ENCODE results near the gene MAPK8IP3. TPM values are rescaled to one million over a fixed set of nuclear protein-coding genes. Genes with fewer than 3 reads are reported as not detected.

Gene MAPK8IP3
- total and polyA plus RNA-seq, 12 donors, result 12.1 to 430 (median 56.1) TPM

GRCh38 chr16:1764971-1765370, 59.0 kb downstream of the MAPK8IP3 start:
- Histone ChIP-seq H3K9me3 (replicated peaks in 1 of 3) (no peaks in the 10 kb centered on the region), H3K27ac (no peak overlapping the region), H3K4me1 (replicated peaks in 1 of 2) (peaks cover 3 to 5% of the 10 kb centered on the region in 2 donors), H3K27me3 (no peaks in the 10 kb centered on the region), H3K36me3 (replicated peaks in 1 of 2) (peaks cover 0 to 87% of the 10 kb centered on the region in 2 donors), H3K4me3 (no peak overlapping the region)
- no peak for DNase-seq
- TF ChIP-seq CTCF (IDR thresholded peaks at IDR 0.05), result no peak
- no peak for TF ChIP-seq POLR2A (IDR thresholded peaks at IDR 0.05)
- intact Hi-C loops (cut with DNase I), result no loop called here
- 88 to 92% (median 91%) methylated on average over 4 to 21 of the region's 21 CpGs for WGBS, 4 donors

- TF ChIP-seq POLR2A (IDR thresholded peaks at IDR 0.05) (no peak), CTCF (IDR thresholded peaks at IDR 0.05) (no peak)
- Histone ChIP-seq H3K4me1 (replicated peaks in 1 of 2) (peaks cover 4 to 13% of the 10 kb centered on the region in 2 donors), H3K36me3 (replicated peaks in 1 of 2) (peaks cover 0 to 80% of the 10 kb centered on the region in 2 donors), H3K27me3 (no peaks in the 10 kb centered on the region), H3K9me3 (replicated peaks in 1 of 3) (no peaks in the 10 kb centered on the region), H3K27ac (no peak overlapping the region), H3K4me3 (no peak overlapping the region)
- WGBS, 4 donors, result 85 to 92% (median 90%) methylated on average over 8 to 22 of the region's 22 CpGs
- DNase-seq, result no peak
- intact Hi-C loops (cut with DNase I), result no loop called here
Measured at GRCh38 chr16:1765826-1766225, 59.8 kb downstream of the MAPK8IP3 start.

- H3K4me1 ChIP-seq (replicated peaks in 1 of 2), result peaks cover 4 to 14% of the 10 kb centered on the region in 2 donors
- no peak for DNase-seq
- H3K27ac ChIP-seq, result no peak overlapping the region
- TF ChIP-seq CTCF (IDR thresholded peaks at IDR 0.05) (no peak), POLR2A (IDR thresholded peaks at IDR 0.05) (no peak)
- H3K4me3 ChIP-seq, result no peak overlapping the region
- intact Hi-C loops (cut with DNase I), result no loop called here
- no peaks in the 10 kb centered on the region for H3K9me3 ChIP-seq (replicated peaks in 1 of 3)
- H3K27me3 ChIP-seq, result no peaks in the 10 kb centered on the region
- 90 to 100% (median 95%) methylated on average over 1 to 19 of the region's 19 CpGs for whole genome bisulfite sequencing, 4 donors
- H3K36me3 ChIP-seq (replicated peaks in 1 of 2), result peaks cover 0 to 76% of the 10 kb centered on the region in 2 donors
Measured at GRCh38 chr16:1766231-1766630, 60.2 kb downstream of the MAPK8IP3 start.

- Histone ChIP-seq H3K4me3 (no peak overlapping the region), H3K9me3 (replicated peaks in 1 of 3) (no peaks in the 10 kb centered on the region), H3K27me3 (no peaks in the 10 kb centered on the region), H3K36me3 (replicated peaks in 1 of 2) (peaks cover 0 to 74% of the 10 kb centered on the region in 2 donors), H3K4me1 (replicated peaks in 1 of 2) (peaks cover 4 to 15% of the 10 kb centered on the region in 2 donors), H3K27ac (no peak overlapping the region)
- TF ChIP-seq POLR2A (IDR thresholded peaks at IDR 0.05) (no peak), CTCF (IDR thresholded peaks at IDR 0.05) (no peak)
- WGBS, 4 donors, result 92 to 96% (median 92%) methylated on average over 5 to 18 of the region's 18 CpGs; no CpG with 5 or more reads in 1 of the 4 donors
- no peak for DNase-seq
- intact Hi-C loops (cut with DNase I), result no loop called here
Measured at GRCh38 chr16:1766701-1767100, 60.7 kb downstream of the MAPK8IP3 start.

Data from adrenal gland (tissue), 12 donors.